ENCODE results near the gene TPI1.

DNA sequence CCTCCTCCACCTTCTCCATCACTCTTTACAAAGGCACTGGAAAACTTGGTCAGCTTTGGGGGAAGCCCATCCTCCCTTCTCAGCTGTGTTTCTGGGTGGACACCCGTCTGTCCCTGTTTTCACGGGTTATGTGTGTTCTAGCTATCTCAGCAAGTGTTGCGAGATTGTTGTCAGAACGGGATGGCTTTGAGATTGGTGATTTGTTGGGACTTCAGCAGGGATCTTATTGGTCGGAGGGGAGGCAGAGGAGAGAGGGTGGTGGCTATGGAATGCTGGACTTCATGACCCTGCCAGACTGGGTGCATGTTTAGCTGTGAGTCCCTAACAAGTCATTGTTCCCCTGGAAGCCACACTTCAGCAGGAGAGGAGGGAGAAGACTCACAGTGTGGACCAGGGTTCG lies 13.3 kb upstream of the TPI1 start:
- TF ChIP-seq POLR2AphosphoS5 (IDR thresholded peaks at IDR 0.05; ENCODE audit: low read depth, low read length): no peak
- TF ChIP-seq TAF1 (IDR thresholded peaks at IDR 0.05; ENCODE audit: borderline replicate concordance, insufficient read depth, low read length): no peak
- TF ChIP-seq, protein P1, sequence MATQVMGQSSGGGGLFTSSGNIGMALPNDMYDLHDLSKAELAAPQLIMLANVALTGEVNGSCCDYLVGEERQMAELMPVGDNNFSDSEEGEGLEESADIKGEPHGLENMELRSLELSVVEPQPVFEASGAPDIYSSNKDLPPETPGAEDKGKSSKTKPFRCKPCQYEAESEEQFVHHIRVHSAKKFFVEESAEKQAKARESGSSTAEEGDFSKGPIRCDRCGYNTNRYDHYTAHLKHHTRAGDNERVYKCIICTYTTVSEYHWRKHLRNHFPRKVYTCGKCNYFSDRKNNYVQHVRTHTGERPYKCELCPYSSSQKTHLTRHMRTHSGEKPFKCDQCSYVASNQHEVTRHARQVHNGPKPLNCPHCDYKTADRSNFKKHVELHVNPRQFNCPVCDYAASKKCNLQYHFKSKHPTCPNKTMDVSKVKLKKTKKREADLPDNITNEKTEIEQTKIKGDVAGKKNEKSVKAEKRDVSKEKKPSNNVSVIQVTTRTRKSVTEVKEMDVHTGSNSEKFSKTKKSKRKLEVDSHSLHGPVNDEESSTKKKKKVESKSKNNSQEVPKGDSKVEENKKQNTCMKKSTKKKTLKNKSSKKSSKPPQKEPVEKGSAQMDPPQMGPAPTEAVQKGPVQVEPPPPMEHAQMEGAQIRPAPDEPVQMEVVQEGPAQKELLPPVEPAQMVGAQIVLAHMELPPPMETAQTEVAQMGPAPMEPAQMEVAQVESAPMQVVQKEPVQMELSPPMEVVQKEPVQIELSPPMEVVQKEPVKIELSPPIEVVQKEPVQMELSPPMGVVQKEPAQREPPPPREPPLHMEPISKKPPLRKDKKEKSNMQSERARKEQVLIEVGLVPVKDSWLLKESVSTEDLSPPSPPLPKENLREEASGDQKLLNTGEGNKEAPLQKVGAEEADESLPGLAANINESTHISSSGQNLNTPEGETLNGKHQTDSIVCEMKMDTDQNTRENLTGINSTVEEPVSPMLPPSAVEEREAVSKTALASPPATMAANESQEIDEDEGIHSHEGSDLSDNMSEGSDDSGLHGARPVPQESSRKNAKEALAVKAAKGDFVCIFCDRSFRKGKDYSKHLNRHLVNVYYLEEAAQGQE (IDR thresholded peaks at IDR 0.05; ENCODE audit: insufficient read depth in 1 of 2, low read depth in 2 of 2, low read length in 2 of 2): no peak
- TF ChIP-seq FOXP2 (optimal IDR thresholded peaks at IDR 0.05; ENCODE audit: borderline replicate concordance, extremely low read depth, extremely low read length, insufficient read depth): no peak

Data from PFSK-1 (cell line).